ENCODE data around the gene PLCXD1. TPM values are rescaled to one million over a fixed set of nuclear protein-coding genes. Genes with fewer than 3 reads are reported as not detected.
"Not testable (repeated sequence)": the region's sequence is repeated elsewhere in the genome, so short reads cannot be mapped to it uniquely, and the experiment has no call there.

Gene PLCXD1
- polyA plus RNA-seq, 3 donors = 15.8 to 22.4 (median 17.9) TPM

- DNase-seq (ENCODE audit: low read depth in 3 of 3, low spot score in 2 of 3) = no peak
Measured at GRCh38 chrX:290476-291166, 9.4 kb downstream of the PLCXD1 start.

GRCh38 chrX:291411-291901 is 10.3 kb downstream of the PLCXD1 start:
- DNase-seq (ENCODE audit: low read depth in 3 of 3, low spot score in 2 of 3) = no peak

DNA sequence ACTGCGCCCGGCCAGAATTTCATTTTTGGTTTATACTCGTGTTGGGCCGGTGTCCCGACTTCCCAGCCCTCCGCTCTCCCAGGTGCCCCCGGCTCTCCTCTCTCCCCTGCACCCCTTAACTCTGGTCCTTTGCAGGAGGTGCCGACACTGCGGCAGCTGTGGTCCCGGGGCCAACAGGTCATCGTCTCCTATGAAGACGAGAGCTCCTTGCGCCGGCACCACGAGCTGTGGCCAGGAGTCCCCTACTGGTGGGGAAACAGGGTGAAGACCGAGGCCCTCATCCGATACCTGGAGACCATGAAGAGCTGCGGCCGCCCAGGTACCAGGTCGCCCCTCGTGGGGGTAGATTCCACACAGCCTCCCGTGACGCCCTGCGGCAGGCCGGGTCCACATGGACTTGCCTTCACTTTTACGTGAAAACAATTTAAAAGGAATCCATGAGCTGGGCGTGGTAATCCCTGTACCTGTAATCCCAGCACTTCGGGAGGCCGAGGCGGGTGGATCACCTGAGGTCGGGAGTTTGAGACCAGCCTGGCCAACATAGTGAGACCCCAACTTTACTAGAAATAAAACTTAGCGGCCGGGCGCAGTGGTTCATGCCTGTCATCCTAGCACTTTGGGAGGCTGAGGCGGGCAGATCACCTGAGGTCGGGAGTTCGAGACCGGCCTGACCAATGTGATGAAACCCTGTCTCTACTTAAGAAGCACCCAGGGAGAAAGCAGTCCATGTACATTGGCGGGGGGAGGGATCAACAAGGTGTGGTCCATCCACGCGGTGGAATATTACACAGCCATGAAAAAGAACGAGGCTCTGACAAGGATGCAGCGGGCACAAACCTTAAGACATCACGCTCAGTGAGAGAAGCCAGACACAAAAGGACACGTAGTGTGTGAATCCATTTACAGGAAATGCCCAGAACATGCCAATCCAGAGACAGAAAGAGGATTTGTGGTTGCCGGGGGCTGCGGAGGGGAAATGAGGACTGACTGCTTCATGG is 12.0 kb downstream of the PLCXD1 start:
- no peak for DNase-seq (ENCODE audit: low read depth in 3 of 3, low spot score in 2 of 3)

GRCh38 chrX:295136-295535 is 14.0 kb downstream of the PLCXD1 start:
- no peak for DNase-seq (ENCODE audit: low read depth in 3 of 3, low spot score in 2 of 3)

DNA sequence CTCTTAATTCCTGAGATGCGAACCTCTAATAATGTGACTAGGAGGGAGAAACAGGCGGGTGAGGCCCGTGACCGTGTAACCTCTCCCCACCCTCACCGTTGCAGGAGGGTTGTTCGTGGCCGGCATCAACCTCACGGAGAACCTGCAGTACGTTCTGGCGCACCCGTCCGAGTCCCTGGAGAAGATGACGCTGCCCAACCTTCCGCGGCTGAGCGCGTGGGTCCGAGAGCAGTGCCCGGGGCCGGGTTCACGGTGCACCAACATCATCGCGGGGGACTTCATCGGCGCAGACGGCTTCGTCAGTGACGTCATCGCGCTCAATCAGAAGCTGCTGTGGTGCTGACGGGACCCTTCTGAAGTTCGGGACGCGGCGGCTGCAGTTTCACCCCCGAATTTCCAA is 17.8 kb downstream of the PLCXD1 start:
- no peak for DNase-seq (ENCODE audit: low read depth in 3 of 3, low spot score in 2 of 3)

DNA sequence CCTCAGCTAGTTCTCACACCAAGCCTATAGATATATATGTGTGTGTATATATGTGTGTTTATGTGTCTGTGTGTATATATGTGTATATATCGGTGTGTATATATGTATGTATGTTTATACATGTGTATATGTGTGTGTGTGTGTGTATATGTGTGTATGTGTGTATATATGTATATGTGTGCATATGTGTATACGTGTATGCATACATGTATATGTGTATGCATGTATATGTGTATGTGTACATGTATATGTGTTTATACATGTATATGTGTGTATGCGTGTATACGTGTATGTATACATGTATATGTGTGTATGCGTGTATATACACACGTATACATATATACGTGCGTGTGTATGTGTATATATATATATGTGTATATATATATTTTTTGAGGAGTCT is 19.2 kb downstream of the PLCXD1 start:
- DNase-seq (ENCODE audit: low read depth in 3 of 3, low spot score in 2 of 3) = no peak

DNA sequence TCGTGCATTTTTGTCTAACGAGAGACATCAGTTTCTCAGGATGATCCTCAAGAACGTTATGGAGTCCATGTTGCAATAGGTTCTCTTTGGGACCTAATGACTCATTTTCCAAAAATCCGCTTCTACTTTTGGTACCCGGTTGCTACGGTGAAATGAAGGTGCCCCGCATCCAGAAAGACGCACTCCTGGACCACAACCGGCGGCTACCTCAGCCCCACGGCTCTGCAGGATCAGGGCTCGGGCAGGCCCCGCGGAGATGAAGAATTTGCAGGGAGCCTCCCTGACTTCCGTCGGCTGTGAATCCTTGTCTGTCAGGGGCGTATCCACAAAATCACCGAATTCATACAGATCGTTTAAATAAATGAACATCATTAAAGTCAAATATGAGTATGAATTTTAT is 21.8 kb downstream of the PLCXD1 start:
- no peak for DNase-seq (ENCODE audit: low read depth in 3 of 3, low spot score in 2 of 3)

DNA sequence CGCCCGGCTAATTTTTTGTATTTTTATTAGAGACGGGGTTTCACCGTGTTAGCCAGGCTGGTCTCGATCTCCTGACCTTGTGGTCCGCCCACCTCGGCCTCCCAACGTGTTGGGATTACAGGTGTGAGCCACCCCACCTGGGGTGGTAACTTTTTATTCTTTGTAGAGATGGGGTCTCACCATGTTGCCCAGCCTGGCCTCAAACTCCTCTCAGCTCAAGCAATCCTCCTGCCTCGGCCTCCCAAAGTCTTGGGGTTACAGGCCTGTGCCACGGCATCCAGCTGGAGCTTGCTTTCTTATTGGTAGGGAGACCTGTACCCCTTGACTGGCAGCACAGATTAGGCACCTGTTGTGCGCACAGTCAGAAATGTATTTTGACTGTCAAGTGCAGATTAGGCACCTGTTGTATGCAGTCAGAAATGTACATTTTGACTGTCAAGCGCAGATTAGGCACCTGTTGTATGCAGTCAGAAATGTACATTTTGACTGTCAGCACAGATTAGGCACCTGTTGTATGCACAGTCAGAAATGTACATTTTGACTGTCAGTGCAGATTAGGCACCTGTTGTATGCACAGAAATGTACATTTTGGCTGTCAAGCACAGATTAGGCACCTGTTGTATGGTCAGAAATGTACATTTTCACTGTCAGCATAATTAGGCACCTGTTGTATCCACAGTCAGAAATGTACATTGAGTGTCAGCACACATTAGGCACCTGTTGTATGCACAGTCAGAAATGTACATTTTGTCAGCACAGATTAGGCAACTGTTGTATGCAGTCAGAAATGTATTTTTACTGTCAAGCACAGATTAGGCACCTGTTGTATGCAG is 24.8 kb downstream of the PLCXD1 start:
- DNase-seq (ENCODE audit: low read depth in 3 of 3, low spot score in 2 of 3) = not testable (repeated sequence)

GRCh38 chrX:306614-307251 is 25.6 kb downstream of the PLCXD1 start:
- not testable (repeated sequence) for DNase-seq (ENCODE audit: low read depth in 3 of 3, low spot score in 2 of 3)

DNA sequence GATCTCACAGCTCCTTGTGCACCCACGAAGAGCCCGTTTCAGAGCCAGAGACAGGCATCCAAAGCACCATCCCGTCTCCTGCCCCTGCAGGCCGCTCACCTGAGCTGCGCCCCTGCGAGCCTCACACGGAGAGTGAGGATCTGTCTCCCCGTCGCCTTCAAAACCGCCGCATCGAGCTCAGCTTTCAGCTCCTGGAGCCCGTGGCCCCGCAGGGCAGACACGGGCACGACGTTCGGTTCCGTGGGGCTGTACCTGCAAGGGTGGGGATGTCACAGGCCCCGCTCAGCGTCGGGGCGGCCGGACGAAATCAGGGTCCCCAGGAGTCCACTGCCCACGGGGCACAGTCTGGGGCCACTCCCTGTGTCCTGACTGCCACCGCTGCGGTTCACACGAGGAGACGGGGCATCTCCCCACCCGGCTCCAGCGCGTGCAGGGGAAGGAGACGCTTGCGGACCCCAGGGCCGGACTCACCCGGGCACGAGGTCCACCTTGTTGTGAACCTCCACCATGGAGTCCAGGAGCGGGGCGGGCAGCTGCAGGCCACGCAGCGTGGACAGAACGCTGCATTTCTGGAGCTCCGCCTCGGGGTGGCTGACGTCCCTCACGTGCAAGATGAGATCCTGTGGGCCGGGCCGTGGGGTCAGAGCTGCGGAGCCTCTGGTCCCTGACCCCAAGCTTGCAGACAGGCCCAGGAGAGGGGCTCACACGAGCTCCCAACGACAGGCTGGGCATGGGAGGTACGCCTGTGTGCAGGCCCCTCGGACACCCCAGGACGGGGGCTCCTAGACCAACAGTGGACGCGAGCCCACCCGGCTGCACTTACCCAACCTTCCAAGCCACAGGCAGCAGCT is 26.3 kb downstream of the PLCXD1 start:
- no peak for DNase-seq (ENCODE audit: low read depth in 3 of 3, low spot score in 2 of 3)

- no peak for DNase-seq (ENCODE audit: low read depth in 3 of 3, low spot score in 2 of 3)
Measured at GRCh38 chrX:308821-309520, 27.8 kb downstream of the PLCXD1 start.

DNA sequence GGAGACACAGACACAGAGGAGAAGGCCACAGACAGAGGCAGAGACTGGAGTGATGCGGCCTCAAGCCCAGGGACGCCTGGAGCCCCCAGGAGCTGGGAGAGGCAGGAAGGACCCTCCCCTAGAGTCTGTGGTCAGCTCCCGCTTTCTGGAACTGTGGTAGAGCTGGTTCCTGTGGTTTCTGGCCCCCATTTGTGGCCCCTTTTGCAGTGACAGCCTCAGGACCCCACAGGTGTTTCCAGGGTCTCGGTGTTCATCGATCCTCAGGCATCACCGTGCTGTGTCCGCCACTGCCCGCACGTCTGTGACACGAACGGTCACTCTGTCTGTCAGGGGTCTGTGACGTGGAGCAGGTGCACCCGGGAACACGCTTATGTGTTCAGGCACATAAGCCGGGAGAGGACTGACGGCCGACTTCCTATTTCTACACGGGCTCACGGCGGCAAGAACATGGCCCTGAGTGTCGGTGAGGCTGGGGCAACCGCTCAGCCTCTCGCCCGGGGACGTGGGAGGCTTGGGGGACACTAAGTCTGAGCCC is 29.5 kb downstream of the PLCXD1 start:
- DNase-seq (ENCODE audit: low read depth in 3 of 3, low spot score in 2 of 3) = no peak

GRCh38 chrX:311156-312129 is 30.3 kb downstream of the PLCXD1 start:
- DNase-seq (ENCODE audit: low read depth in 3 of 3, low spot score in 2 of 3) = no peak

DNA sequence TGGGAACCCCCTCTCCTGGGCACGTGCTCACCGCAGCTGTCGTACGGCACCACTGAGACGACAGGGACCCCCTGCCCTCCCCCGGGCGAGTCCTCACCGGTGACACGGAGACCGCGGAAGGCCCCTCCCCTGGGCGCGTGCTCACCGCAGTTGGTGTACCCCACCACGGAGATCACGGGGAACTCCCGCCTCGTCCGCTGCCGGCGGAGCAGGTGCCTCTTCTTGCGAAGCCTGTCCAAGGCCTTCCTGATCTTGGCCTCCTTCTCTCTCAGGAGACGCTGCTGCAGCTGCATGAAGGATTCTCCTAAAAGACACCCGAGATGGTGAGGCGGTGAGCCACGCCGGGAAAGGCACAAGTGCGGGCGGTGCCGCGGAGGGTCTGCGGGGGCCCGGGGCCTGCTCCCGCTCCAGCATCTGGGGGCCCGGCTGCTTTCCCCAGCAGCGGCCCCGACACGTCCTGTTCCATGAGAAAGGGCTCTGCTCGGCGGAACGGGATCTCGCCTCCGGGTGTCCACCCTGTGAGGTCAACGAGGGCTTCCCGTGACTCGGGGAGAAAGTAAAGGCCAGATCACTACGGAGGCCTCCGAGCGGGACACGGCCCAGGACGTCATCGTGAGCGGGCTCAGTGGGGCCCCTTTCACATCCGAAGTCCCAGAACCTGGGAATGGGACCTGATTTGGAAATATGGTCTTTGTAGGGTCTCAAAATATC is 31.6 kb downstream of the PLCXD1 start:
- no peak for DNase-seq (ENCODE audit: low read depth in 3 of 3, low spot score in 2 of 3)

- DNase-seq (ENCODE audit: low read depth in 3 of 3, low spot score in 2 of 3) = no peak
Measured at GRCh38 chrX:313546-313945, 32.4 kb downstream of the PLCXD1 start.

- DNase-seq (ENCODE audit: low read depth in 3 of 3, low spot score in 2 of 3) = no peak
Measured at GRCh38 chrX:314049-314448, 32.9 kb downstream of the PLCXD1 start.
